K562 (cell line): Measurements from ENCODE around the gene APPL2. TPM values are rescaled to one million over a fixed set of nuclear protein-coding genes. Genes with fewer than 3 reads are reported as not detected.

Experiments used
- ERF ChIP-seq: fragments of 450-650 bp; formaldehyde crosslinking; IDR thresholded peaks from 2 replicates; pipeline ENCODE4 v1.4.0; 2020; ENCODE audit warnings: mild to moderate bottlenecking, mixed read lengths
- FOXA3 ChIP-seq, 2 experiments: fragments of 450-650 bp in 1 of 2; sonication (generic) in 1 of 2; formaldehyde crosslinking; IDR thresholded peaks in 1 of 2; conservative IDR thresholded peaks in 1 of 2; 2 replicates each; pipeline versions ENCODE4 v1.4.0 to v1.8.0; 2020 to 2022; ENCODE audit warnings: mild to moderate bottlenecking in 2 of 2, missing genetic modification reagents in 1 of 2
- FOXM1 ChIP-seq, 2 experiments: fragments of 450-650 bp in 1 of 2; sonication (generic) in 1 of 2; formaldehyde crosslinking in 1 of 2; IDR thresholded peaks; 2 replicates each; pipeline versions ENCODE4 v1.6.1 to v1.9.0; 2017 to 2022; ENCODE audit warnings: low read depth in 2 of 2, mild to moderate bottlenecking in 2 of 2, missing genetic modification reagents in 1 of 2, moderate library complexity in 1 of 2
- GTF2F1 ChIP-seq: IDR thresholded peaks from 2 replicates; pipeline ENCODE4 v1.6.1; 2011; ENCODE audit warnings: low read depth, low read length, improper control_type of control experiment
- HNRNPLL ChIP-seq: fragments of 200-400 bp; formaldehyde crosslinking; IDR thresholded peaks from 2 replicates; pipeline ENCODE4 v1.6.1; 2017; ENCODE audit warnings: low read length, low read depth, mild to moderate bottlenecking; ENCODE audit not compliant: poor library complexity, severe bottlenecking
- KLF1 ChIP-seq: fragments of 450-650 bp; IDR thresholded peaks from 2 replicates; pipeline ENCODE4 v1.6.1; 2016; ENCODE audit warnings: missing genetic modification characterization, missing compliant biosample characterization
- LEF1 ChIP-seq: fragments of 450-650 bp; IDR thresholded peaks from 2 replicates; pipeline ENCODE4 v1.6.1; 2016; ENCODE audit warnings: mild to moderate bottlenecking
- MBD2 ChIP-seq: sonication (generic); IDR thresholded peaks from 2 replicates; pipeline ENCODE4 v1.6.1; 2016; ENCODE audit warnings: low read depth, borderline replicate concordance
- MEF2A ChIP-seq: IDR thresholded peaks from 2 replicates; pipeline ENCODE4 v1.6.1; 2011; ENCODE audit warnings: low read depth, mild to moderate bottlenecking, low read length, moderate library complexity; ENCODE audit not compliant: control insufficient read depth
- PYGO2 ChIP-seq: fragments of 450-650 bp; IDR thresholded peaks from 2 replicates; pipeline ENCODE4 v1.6.1; 2016; ENCODE audit warnings: mild to moderate bottlenecking, missing genetic modification characterization, moderate library complexity, missing compliant biosample characterization
- RFX5 ChIP-seq: IDR thresholded peaks from 2 replicates; pipeline ENCODE4 v1.6.1; 2011; ENCODE audit warnings: low read depth, mild to moderate bottlenecking, improper control_type of control experiment, low read length
- SAFB ChIP-seq: fragments of 200-400 bp; formaldehyde crosslinking; IDR thresholded peaks from 2 replicates; pipeline ENCODE4 v1.6.1; 2017; ENCODE audit warnings: low read depth, low read length, borderline replicate concordance
- SRF ChIP-seq, 2 experiments: fragments of 250-450, 450-650 bp in 1 of 2; sonication (Bioruptor Pico) in 1 of 2; sonication (generic) in 1 of 2; formaldehyde crosslinking; IDR thresholded peaks; 2 replicates each; pipeline versions ENCODE4 v1.5.0 to v1.5.1; 2020 to 2022; ENCODE audit warnings: mild to moderate bottlenecking in 1 of 2, missing genetic modification reagents in 1 of 2
- ZFP1 ChIP-seq: fragments of 450-650 bp; formaldehyde crosslinking; IDR thresholded peaks from 2 replicates; pipeline ENCODE4 v1.4.0; 2020; ENCODE audit warnings: mild to moderate bottlenecking, mixed read lengths
- ZNF263 ChIP-seq: sonication (generic); formaldehyde crosslinking; IDR thresholded peaks from 2 replicates; pipeline ENCODE4 v1.8.0; 2022; ENCODE audit warnings: mild to moderate bottlenecking, missing genetic modification reagents, borderline replicate concordance
- ZNF324 ChIP-seq: fragments of 250-450 bp; sonication (Bioruptor Pico); IDR thresholded peaks from 2 replicates; pipeline ENCODE4 v1.4.0; 2020; ENCODE audit warnings: mild to moderate bottlenecking
- ZNF644 ChIP-seq: fragments of 200-800 bp; sonication (Bioruptor generic); IDR thresholded peaks from 2 replicates; pipeline ENCODE4 v1.6.1; 2016; ENCODE audit warnings: low read depth, missing genetic modification characterization, missing compliant biosample characterization
- ZNF79 ChIP-seq: fragments of 250-450 bp; sonication (Bioruptor Pico); IDR thresholded peaks from 2 replicates; pipeline ENCODE4 v1.4.0; 2020; ENCODE audit warnings: low read depth, mild to moderate bottlenecking, moderate library complexity
- ZSCAN32 ChIP-seq: fragments of 450-650 bp; formaldehyde crosslinking; IDR thresholded peaks from 2 replicates; pipeline ENCODE4 v1.4.0; 2020; ENCODE audit warnings: mild to moderate bottlenecking, moderate library complexity
- polyA plus RNA-seq, 8 experiments: library from polyadenylated mRNA; depleted of rRNA in 4 of 8; stranded (reverse) in 5 of 8; unstranded in 3 of 8; fragments of >200 nt; fragmentation: Nextera tagmentation in 2 of 8; fragmentation: Illumina TruSeq in 1 of 8; extraction: Ambion mirVana in 2 of 8; extraction: Trizol in 1 of 8; gene quantifications; 2 replicates each; pipeline versions ENCODE4 v1.2.1 to v1.2.3, GENCODE V29; 2011 to 2014; ENCODE audit warnings: inconsistent platforms in 1 of 8, missing spikeins in 1 of 8
- total RNA-seq, 7 experiments: library from RNA; depleted of rRNA in 6 of 7; stranded (reverse); fragments of >200 nt in 6 of 7; fragmentation: Illumina TruSeq in 2 of 7; extraction: Trizol in 2 of 7; gene quantifications; 2 replicates each; pipeline versions ENCODE4 v1.2.1 to v1.2.3, GENCODE V29; 2011 to 2021; ENCODE audit warnings: low replicate concordance in 1 of 7
- TF ChIP-seq, protein P1 (sequence below): fragments of 250-450 bp; sonication (Bioruptor Pico); IDR thresholded peaks from 2 replicates; pipeline ENCODE4 v1.4.0; 2020
- TF ChIP-seq, protein P2 (sequence below): IDR thresholded peaks from 2 replicates; pipeline ENCODE4 v1.6.1; 2016; ENCODE audit warnings: missing genetic modification characterization, missing compliant biosample characterization
- TF ChIP-seq, protein P3 (sequence below): fragments of 250-450 bp; sonication (Bioruptor Pico); IDR thresholded peaks from 2 replicates; pipeline ENCODE4 v1.8.0; 2022; ENCODE audit warnings: moderate library complexity, mild to moderate bottlenecking, inconsistent platforms
- TF ChIP-seq, protein P4 (sequence below): fragments of 450-650 bp; IDR thresholded peaks from 2 replicates; pipeline ENCODE4 v1.6.1; 2016; ENCODE audit warnings: antibody characterized with exemption

The APPL2 gene
- total and polyA plus RNA-seq, 9 of the 15 experiments (the other 6 are each of a cell fraction or from before 2014, with no cell fraction given) = 2.1 to 14.4 (median 8.2) TPM

DNA sequence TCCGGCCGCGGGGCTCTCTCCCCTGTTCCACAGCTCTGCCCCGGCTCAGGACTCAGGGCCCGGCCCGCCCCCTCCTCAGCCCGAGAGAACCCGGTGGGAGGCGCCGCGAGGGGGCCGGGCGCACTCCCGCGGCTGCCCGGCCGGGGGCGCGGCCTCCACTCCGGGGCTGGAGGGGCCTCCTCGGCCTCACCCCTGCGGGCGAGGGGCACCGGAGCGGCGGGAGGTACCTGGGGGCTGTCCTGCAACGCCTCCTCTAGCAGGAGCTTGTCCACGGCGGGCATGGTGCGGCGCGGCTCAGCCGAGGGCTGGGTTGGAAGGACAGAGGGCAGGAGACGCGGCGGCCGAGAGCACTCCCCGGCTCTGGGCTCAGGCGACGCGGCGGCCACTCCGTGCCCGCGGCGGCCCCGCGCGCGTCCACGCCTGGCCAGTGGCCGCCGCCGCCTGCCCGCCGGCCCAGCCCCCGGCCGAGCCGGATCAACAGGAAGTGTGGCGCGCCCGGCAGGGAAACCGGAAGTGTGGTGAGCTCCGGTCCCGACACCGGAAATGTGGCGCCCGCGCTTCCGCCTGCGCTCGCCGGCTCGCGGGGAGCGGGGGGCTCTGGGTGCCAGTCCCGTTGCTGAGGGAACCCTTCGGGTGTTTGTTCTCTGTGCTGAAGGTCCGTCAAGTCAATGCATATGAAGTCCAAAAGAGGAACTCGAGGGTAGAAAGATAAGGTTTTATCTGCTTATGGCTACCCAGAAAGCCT is at the start of gene APPL2 (continued):
- TF ChIP-seq SRF (CRISPR knock-in tag; IDR thresholded peaks at IDR 0.05) = no peak; a peak in 1 of 4 replicates
- TF ChIP-seq ZNF644 (tag) = peak; percentile 6; the same call in 1 of the 2 replicates
- no peak for TF ChIP-seq PYGO2 (tag)
- TF ChIP-seq ZFP1 (CRISPR knock-in tag) = no peak
- TF ChIP-seq, protein P1, sequence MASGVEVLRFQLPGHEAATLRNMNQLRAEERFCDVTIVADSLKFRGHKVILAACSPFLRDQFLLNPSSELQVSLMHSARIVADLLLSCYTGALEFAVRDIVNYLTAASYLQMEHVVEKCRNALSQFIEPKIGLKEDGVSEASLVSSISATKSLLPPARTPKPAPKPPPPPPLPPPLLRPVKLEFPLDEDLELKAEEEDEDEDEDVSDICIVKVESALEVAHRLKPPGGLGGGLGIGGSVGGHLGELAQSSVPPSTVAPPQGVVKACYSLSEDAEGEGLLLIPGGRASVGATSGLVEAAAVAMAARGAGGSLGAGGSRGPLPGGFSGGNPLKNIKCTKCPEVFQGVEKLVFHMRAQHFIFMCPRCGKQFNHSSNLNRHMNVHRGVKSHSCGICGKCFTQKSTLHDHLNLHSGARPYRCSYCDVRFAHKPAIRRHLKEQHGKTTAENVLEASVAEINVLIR (CRISPR knock-in tag) = no peak
- no peak for TF ChIP-seq RFX5
- TF ChIP-seq ZSCAN32 (CRISPR knock-in tag) = no peak
- no peak for TF ChIP-seq KLF1 (tag)
- TF ChIP-seq ZNF324 (CRISPR knock-in tag) = no peak
- no peak for TF ChIP-seq GTF2F1
- no peak for TF ChIP-seq ERF (CRISPR knock-in tag)
- no peak for TF ChIP-seq FOXA3 (CRISPR knock-in tag; conservative IDR thresholded peaks at IDR 0.05 in 1 of 2, IDR thresholded peaks at IDR 0.05 in 1 of 2)
- no peak for TF ChIP-seq FOXM1 (IDR thresholded peaks at IDR 0.05; ENCODE audit: low read depth)
- no peak for TF ChIP-seq FOXM1 (CRISPR knock-in tag; IDR thresholded peaks at IDR 0.05; ENCODE audit: low read depth)
- TF ChIP-seq MEF2A = no peak
- 0 out of 2 replicates have a peak, but pooled peaks have one; percentile 26 for TF ChIP-seq MBD2
- TF ChIP-seq ZNF79 (CRISPR knock-in tag) = no peak
- no peak for TF ChIP-seq HNRNPLL
- TF ChIP-seq, protein P2, sequence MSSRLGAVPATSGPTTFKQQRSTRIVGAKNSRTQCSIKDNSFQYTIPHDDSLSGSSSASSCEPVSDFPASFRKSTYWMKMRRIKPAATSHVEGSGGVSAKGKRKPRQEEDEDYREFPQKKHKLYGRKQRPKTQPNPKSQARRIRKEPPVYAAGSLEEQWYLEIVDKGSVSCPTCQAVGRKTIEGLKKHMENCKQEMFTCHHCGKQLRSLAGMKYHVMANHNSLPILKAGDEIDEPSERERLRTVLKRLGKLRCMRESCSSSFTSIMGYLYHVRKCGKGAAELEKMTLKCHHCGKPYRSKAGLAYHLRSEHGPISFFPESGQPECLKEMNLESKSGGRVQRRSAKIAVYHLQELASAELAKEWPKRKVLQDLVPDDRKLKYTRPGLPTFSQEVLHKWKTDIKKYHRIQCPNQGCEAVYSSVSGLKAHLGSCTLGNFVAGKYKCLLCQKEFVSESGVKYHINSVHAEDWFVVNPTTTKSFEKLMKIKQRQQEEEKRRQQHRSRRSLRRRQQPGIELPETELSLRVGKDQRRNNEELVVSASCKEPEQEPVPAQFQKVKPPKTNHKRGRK (tag) = no peak
- TF ChIP-seq SAFB = 0 out of 2 replicates have a peak, but pooled peaks have one; percentile 49
- no peak for TF ChIP-seq LEF1
- TF ChIP-seq, protein P3, sequence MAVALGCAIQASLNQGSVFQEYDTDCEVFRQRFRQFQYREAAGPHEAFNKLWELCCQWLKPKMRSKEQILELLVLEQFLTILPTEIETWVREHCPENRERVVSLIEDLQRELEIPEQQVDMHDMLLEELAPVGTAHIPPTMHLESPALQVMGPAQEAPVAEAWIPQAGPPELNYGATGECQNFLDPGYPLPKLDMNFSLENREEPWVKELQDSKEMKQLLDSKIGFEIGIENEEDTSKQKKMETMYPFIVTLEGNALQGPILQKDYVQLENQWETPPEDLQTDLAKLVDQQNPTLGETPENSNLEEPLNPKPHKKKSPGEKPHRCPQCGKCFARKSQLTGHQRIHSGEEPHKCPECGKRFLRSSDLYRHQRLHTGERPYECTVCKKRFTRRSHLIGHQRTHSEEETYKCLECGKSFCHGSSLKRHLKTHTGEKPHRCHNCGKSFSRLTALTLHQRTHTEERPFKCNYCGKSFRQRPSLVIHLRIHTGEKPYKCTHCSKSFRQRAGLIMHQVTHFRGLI = 0 out of 2 replicates have a peak, but pooled peaks have one; percentile 17
- TF ChIP-seq ZNF263 (CRISPR knock-in tag) = no peak
- TF ChIP-seq, protein P4, sequence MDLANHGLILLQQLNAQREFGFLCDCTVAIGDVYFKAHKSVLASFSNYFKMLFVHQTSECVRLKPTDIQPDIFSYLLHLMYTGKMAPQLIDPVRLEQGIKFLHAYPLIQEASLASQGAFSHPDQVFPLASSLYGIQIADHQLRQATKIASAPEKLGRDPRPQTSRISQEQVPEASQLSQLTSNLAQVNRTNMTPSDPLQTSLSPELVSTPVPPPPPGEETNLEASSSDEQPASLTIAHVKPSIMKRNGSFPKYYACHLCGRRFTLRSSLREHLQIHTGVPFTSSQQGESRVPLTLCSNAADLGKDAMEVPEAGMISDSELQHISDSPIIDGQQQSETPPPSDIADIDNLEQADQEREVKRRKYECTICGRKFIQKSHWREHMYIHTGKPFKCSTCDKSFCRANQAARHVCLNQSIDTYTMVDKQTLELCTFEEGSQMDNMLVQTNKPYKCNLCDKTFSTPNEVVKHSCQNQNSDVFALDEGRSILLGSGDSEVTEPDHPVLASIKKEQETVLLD = no peak
